Testis (tissue), 3 donors: Measurements from ENCODE around the gene OTUD3. TPM values are rescaled to one million over a fixed set of nuclear protein-coding genes. Genes with fewer than 3 reads are reported as not detected.

Source experiments
- DNase-seq: peaks from one replicate; pipeline ENCODE4 v3.0.0-alpha.2; 2019
- H3K27ac ChIP-seq, 2 donors: fragments of 200-600 bp; sonication (generic); one replicate each; pipeline ENCODE4 v1.5.1; 2019
- H3K27me3 ChIP-seq: fragments of 200-600 bp; sonication (generic); one replicate; pipeline ENCODE4 v1.5.1; 2019
- H3K36me3 ChIP-seq: fragments of 200-600 bp; sonication (generic); one replicate; pipeline ENCODE4 v1.5.1; 2017; ENCODE audit warnings: low read depth; ENCODE audit errors: missing control alignments
- H3K4me1 ChIP-seq: fragments of 200-600 bp; sonication (generic); one replicate; pipeline ENCODE4 v1.5.1; 2019
- H3K4me3 ChIP-seq, 2 donors: fragments of 200-600 bp; sonication (generic); one replicate each; pipeline ENCODE4 v1.5.1; 2017 to 2019
- H3K9me3 ChIP-seq: fragments of 200-600 bp; sonication (generic); one replicate; pipeline ENCODE4 v1.5.1; 2017
- POLR2A ChIP-seq: fragments of 450-650 bp; IDR thresholded peaks from one replicate; pipeline ENCODE4 v1.6.1; 2017; ENCODE audit warnings: antibody characterized with exemption, mild to moderate bottlenecking, moderate library complexity
- WGBS, 2 donors: methylation state at CpG; one replicate each; pipeline ENCODE4 v1.1.5; 2018; 5-methylcytosine and 5-hydroxymethylcytosine counted together
- intact Hi-C: fragments of 100-400 bp; cut with DNase I; formaldehyde crosslinking; loops from one replicate; pipeline ENCODE4 v1.15.1; 2023; ENCODE audit warnings: low total_unique reads
- polyA plus RNA-seq: library from polyadenylated mRNA; stranded (reverse); fragments of 350-450 nt; fragmentation: Illumina TruSeq; extraction: RNeasy Lipid Tissue Mini Kit (QIAGEN cat#74804); gene quantifications from one replicate; pipeline ENCODE4 v1.2.3, GENCODE V29; 2014; ENCODE audit warnings: low read depth, low replicate concordance; ENCODE audit not compliant: insufficient read depth
- total RNA-seq, 2 donors: library from RNA; depleted of rRNA; stranded (reverse); fragments of >200 nt; gene quantifications; one replicate each; pipeline ENCODE4 v1.2.3, GENCODE V29; 2016
- TF ChIP-seq, protein P1 (sequence below), 3 experiments: fragments of 450-650 bp in 2 of 3; fragments of 200-600 bp in 1 of 3; sonication (generic) in 1 of 3; IDR thresholded peaks; one replicate each; pipeline ENCODE4 v1.5.1; 2016 to 2019; ENCODE audit warnings: antibody characterized with exemption in 3 of 3, mild to moderate bottlenecking in 2 of 3, moderate library complexity in 1 of 3

The OTUD3 gene
- total and polyA plus RNA-seq, 3 donors from 2014 or later: 22.8 to 37.6 (median 29.7) TPM

DNA sequence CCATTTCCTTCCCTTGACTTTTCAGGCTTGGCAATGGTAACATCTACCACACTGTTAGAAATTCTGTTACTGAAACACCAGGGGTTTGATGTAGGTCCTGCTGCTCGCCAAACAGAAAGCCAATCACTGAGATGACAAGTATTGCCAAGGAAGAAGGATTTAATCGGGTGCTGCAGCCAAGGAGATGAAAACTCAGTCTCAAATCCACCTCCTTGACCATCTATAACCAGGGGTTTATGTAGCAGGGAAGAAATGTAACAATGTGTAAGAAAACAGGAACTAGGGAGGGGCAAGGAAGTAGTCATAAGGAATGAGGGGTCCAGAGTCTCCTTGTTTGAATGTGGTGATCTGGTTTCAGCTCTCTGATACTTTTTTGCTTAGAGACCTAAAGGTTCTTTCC is 71.9 kb downstream of the OTUD3 start:
- H3K4me1 ChIP-seq: no peaks in the 10 kb centered on the region
- H3K27me3 ChIP-seq: no peaks in the 10 kb centered on the region
- intact Hi-C loops: no loop called here
- no peak overlapping the region for H3K27ac ChIP-seq
- H3K4me3 ChIP-seq: no peak overlapping the region
- H3K9me3 ChIP-seq: no peaks in the 10 kb centered on the region
- TF ChIP-seq, protein P1, sequence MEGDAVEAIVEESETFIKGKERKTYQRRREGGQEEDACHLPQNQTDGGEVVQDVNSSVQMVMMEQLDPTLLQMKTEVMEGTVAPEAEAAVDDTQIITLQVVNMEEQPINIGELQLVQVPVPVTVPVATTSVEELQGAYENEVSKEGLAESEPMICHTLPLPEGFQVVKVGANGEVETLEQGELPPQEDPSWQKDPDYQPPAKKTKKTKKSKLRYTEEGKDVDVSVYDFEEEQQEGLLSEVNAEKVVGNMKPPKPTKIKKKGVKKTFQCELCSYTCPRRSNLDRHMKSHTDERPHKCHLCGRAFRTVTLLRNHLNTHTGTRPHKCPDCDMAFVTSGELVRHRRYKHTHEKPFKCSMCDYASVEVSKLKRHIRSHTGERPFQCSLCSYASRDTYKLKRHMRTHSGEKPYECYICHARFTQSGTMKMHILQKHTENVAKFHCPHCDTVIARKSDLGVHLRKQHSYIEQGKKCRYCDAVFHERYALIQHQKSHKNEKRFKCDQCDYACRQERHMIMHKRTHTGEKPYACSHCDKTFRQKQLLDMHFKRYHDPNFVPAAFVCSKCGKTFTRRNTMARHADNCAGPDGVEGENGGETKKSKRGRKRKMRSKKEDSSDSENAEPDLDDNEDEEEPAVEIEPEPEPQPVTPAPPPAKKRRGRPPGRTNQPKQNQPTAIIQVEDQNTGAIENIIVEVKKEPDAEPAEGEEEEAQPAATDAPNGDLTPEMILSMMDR (IDR thresholded peaks at IDR 0.05): no peak
- TF ChIP-seq POLR2A: no peak
- DNase-seq: no peak
- WGBS, 2 donors: 95 to 97% methylated on average over 2 of the region's 2 CpGs
- no peaks in the 10 kb centered on the region for H3K36me3 ChIP-seq

DNA sequence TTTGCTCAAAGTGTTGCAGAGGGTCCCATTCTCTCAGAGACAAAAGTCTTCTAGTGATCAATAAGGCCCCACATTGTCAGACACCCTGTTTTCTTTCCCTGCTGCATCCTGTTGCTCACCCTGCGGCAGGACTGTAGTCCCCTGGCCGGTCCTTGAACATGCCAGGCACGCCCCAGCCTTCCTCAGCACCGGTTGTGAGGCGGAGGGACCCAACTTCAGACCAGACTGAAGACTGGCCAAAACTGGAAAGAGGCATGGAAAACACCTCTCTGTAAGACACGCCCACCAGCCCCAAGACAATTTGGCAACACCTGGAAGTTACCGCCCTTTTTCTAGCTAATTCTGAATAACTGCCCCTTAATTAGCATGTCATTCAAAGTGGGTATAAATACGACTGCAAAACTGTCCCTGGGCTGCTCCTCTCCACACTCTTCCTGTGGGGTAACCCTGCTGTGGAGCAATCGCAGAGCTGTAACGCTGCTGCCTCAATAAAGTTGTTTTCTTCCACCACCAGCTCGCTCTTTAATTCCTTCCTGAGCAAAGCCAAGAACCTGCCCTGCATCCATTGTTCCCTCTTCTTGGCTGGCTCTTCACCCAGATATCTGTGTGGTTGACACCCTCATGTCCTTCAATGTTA is 73.5 kb downstream of the OTUD3 start:
- intact Hi-C loops: no loop called here
- WGBS, 2 donors: 84 to 88% methylated on average over 11 of the region's 11 CpGs
- TF ChIP-seq POLR2A: no peak
- TF ChIP-seq, protein P1 (IDR thresholded peaks at IDR 0.05): no peak
- DNase-seq: no peak
- Histone ChIP-seq H3K9me3 (no peaks in the 10 kb centered on the region), H3K27ac (no peak overlapping the region), H3K36me3 (no peaks in the 10 kb centered on the region), H3K4me3 (no peak overlapping the region), H3K27me3 (no peaks in the 10 kb centered on the region), H3K4me1 (no peaks in the 10 kb centered on the region)

DNA sequence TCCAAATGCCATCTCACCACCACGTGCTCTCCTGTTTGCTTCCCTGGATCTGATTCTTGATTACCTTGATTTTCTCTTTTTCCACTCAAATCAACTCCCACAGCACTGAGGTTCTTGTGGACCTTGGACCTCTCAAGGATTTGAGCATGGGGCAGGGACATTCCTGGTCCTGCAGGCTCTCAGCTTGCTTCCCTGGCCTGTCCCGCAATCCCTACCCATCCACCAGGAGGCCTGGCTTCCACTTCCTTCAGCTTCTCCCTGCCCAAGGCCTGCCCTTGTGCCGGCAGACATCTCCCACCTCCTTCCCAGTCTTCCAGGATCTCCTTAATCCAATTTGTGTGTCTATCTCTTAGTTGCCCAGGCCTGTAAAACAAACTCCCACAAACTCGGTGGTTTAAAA is 75.6 kb downstream of the OTUD3 start:
- 68 to 79% methylated on average over 4 of the region's 4 CpGs for WGBS, 2 donors
- TF ChIP-seq, protein P1 (IDR thresholded peaks at IDR 0.05): no peak
- no peak for TF ChIP-seq POLR2A
- H3K9me3 ChIP-seq: no peaks in the 10 kb centered on the region

DNA sequence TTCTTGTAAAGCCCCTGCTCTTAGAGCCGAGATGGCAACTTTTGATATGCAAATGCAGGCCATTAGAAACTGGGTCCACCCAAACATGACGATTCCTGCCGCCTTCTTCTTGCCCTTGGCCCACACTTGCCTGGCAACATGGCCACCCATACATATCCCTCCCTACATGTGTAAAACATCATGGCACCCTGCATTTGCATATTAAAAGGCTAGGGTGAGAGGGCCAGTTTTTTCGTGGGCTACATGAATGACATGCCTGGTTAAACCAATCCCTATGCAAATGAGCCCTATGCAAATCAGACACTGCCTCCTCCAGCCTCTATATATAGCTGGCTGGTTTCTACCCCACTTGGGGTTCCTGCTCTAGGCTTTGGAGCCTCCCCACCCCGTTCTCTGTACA is 78.4 kb downstream of the OTUD3 start:
- H3K4me1 ChIP-seq: no peaks in the 10 kb centered on the region
- no peaks in the 10 kb centered on the region for H3K36me3 ChIP-seq
- DNase-seq: no peak
- intact Hi-C loops: no loop called here
- WGBS, 2 donors: 82 to 93% methylated on average over 5 of the region's 5 CpGs
- H3K27me3 ChIP-seq: no peaks in the 10 kb centered on the region
- H3K4me3 ChIP-seq: no peak overlapping the region
- no peak overlapping the region for H3K27ac ChIP-seq
- H3K9me3 ChIP-seq: no peaks in the 10 kb centered on the region
- no peak for TF ChIP-seq POLR2A
- TF ChIP-seq, protein P1 (IDR thresholded peaks at IDR 0.05): no peak

More for the DNA sequence above, 75.6 kb downstream of the OTUD3 start:
- no peak for DNase-seq
- Histone ChIP-seq H3K4me3 (no peak overlapping the region), H3K36me3 (no peaks in the 10 kb centered on the region), H3K27ac (no peak overlapping the region), H3K27me3 (no peaks in the 10 kb centered on the region), H3K4me1 (no peaks in the 10 kb centered on the region)
- intact Hi-C loops: no loop called here

Other genes with a start within 250 kb of the OTUD3 start
- gene NBL1, start 238.1 kb upstream of the OTUD3 start, total RNA-seq: 10 to 100 TPM; 44.3 to 73.3 TPM
- gene NBL1, start 238.1 kb upstream of the OTUD3 start, polyA plus RNA-seq: 141 TPM
- gene HTR6, start 217.5 kb upstream of the OTUD3 start, total RNA-seq: under 1 TPM; 0.55 to 0.68 TPM
- gene HTR6, start 217.5 kb upstream of the OTUD3 start, polyA plus RNA-seq: 0.21 TPM
- 10 to 100 TPM; 14.9 to 17.7 TPM for gene TMCO4, start 82.5 kb upstream of the OTUD3 start, total RNA-seq
- 10.5 TPM for gene TMCO4, start 82.5 kb upstream of the OTUD3 start, polyA plus RNA-seq
- gene RNF186, start 67.1 kb upstream of the OTUD3 start, total RNA-seq: under 1 TPM in 1 of 2 donors, not detected in 1; 0.19 TPM
- not detected for gene RNF186, start 67.1 kb upstream of the OTUD3 start, polyA plus RNA-seq
- not detected for gene PLA2G2E, start 41.2 kb downstream of the OTUD3 start, total RNA-seq
- not detected for gene PLA2G2E, start 41.2 kb downstream of the OTUD3 start, polyA plus RNA-seq
- 1 to 10 TPM; 7.1 to 8.3 TPM for gene PLA2G2A, start 97.2 kb downstream of the OTUD3 start, total RNA-seq
- gene PLA2G2A, start 97.2 kb downstream of the OTUD3 start, polyA plus RNA-seq: 60.8 TPM
- 10 to 100 TPM; 19.8 to 21.2 TPM for gene PLA2G5, start 187.8 kb downstream of the OTUD3 start, total RNA-seq
- gene PLA2G5, start 187.8 kb downstream of the OTUD3 start, polyA plus RNA-seq: 17.6 TPM
- gene PLA2G2D, start 237.1 kb downstream of the OTUD3 start, total RNA-seq: under 1 TPM in 1 of 2 donors, not detected in 1; 0.16 TPM
- gene PLA2G2D, start 237.1 kb downstream of the OTUD3 start, polyA plus RNA-seq: 3.7 TPM